ENCODE data around the gene ALKBH3. TPM values are rescaled to one million over a fixed set of nuclear protein-coding genes. Genes with fewer than 3 reads are reported as not detected.

The ALKBH3 gene
- total and polyA plus RNA-seq, 2 of the 13 experiments (the other 11 are each of a cell fraction or from before 2014, with no cell fraction given): 17.8 to 36.1 TPM

- peaks cover 8 to 34% of the 10 kb centered on the region in 2 experiments; a peak in 4 of 5 replicates for H3K36me3 ChIP-seq (replicated peaks in 1 of 2; ENCODE audit: control insufficient read depth in 1 of 2, insufficient read depth in 2 of 2, low read length in 2 of 2)
- DNase-seq (ENCODE audit: low spot score): no peak
- H3K4me1 ChIP-seq (ENCODE audit: insufficient read depth, low read length): no peaks in the 10 kb centered on the region
- 97% methylated on average over 4 of the region's 4 CpGs for WGBS (ENCODE audit: low lambda C conversion rate)
- H3K4me2 ChIP-seq (ENCODE audit: low read depth, low read length): no peak overlapping the region
- CTCF ChIA-PET (ENCODE audit: low intra/inter-chr PET ratio, low total read pairs): no interaction called here
- no TSS peak for BruUV-seq (replicated peaks)
- H2AFZ ChIP-seq (ENCODE audit: low read length): no peak overlapping the region
- H3K9ac ChIP-seq (ENCODE audit: insufficient read depth, low read depth, low read length): no peak overlapping the region
- H3K9me3 ChIP-seq (ENCODE audit: low read length): no peaks in the 10 kb centered on the region
- no peak for FAIRE-seq
- H4K20me1 ChIP-seq (ENCODE audit: insufficient read depth, low read length): no peaks in the 10 kb centered on the region
- ATAC-seq: no peak
- H3K4me3 ChIP-seq (replicated peaks in 1 of 3; ENCODE audit: insufficient read depth in 1 of 3, low read depth in 2 of 3, low read length in 3 of 3): no peak overlapping the region
- no peak for TF ChIP-seq RBM22 (optimal IDR thresholded peaks at IDR 0.05; ENCODE audit: low read length)
- H3K79me2 ChIP-seq (ENCODE audit: insufficient read depth, low read length): no peaks in the 10 kb centered on the region
- H3K27ac ChIP-seq (ENCODE audit: extremely low read length, insufficient read depth, low read length): no peak overlapping the region
- H3K27me3 ChIP-seq (ENCODE audit: control insufficient read depth in 1 of 2, insufficient read depth in 2 of 2, low read length in 2 of 2): no peaks in the 10 kb centered on the region
- in situ Hi-C loops (cut with HindIII; ENCODE audit: extremely low pct_ligation_motif_present, low pct_unique_long_range_greater_than_20kb) (no loop called here), intact Hi-C loops (cut with micrococcal nuclease; ENCODE audit: unreplicated experiment) (no loop called here)
- POLR2A ChIA-PET: no interaction called here
Observed at GRCh38 chr11:43903969-43904368, 23.3 kb downstream of the ALKBH3 start.

- WGBS (ENCODE audit: low lambda C conversion rate): 95% methylated on average over 10 of the region's 10 CpGs
- FAIRE-seq (no peak), ATAC-seq (no peak), DNase-seq (ENCODE audit: low spot score) (no peak)
- Histone ChIP-seq H3K4me3 (replicated peaks in 1 of 3; ENCODE audit: insufficient read depth in 1 of 3, low read depth in 2 of 3, low read length in 3 of 3) (no peak overlapping the region), H3K9ac (ENCODE audit: insufficient read depth, low read depth, low read length) (no peak overlapping the region), H3K27me3 (ENCODE audit: control insufficient read depth in 1 of 2, insufficient read depth in 2 of 2, low read length in 2 of 2) (no peaks in the 10 kb centered on the region), H4K20me1 (ENCODE audit: insufficient read depth, low read length) (no peaks in the 10 kb centered on the region), H3K4me2 (ENCODE audit: low read depth, low read length) (no peak overlapping the region), H2AFZ (ENCODE audit: low read length) (no peak overlapping the region), H3K9me3 (ENCODE audit: low read length) (no peaks in the 10 kb centered on the region), H3K27ac (ENCODE audit: extremely low read length, insufficient read depth, low read length) (no peak overlapping the region), H3K4me1 (ENCODE audit: insufficient read depth, low read length) (no peaks in the 10 kb centered on the region), H3K79me2 (ENCODE audit: insufficient read depth, low read length) (no peaks in the 10 kb centered on the region), H3K36me3 (replicated peaks in 1 of 2; ENCODE audit: control insufficient read depth in 1 of 2, insufficient read depth in 2 of 2, low read length in 2 of 2) (peaks cover 6 to 28% of the 10 kb centered on the region in 2 experiments; a peak in 4 of 5 replicates)
- CTCF ChIA-PET (ENCODE audit: low intra/inter-chr PET ratio, low total read pairs): no interaction called here
- no TSS peak for BruUV-seq (replicated peaks)
- in situ Hi-C loops (cut with HindIII; ENCODE audit: extremely low pct_ligation_motif_present, low pct_unique_long_range_greater_than_20kb) (no loop called here), intact Hi-C loops (cut with micrococcal nuclease; ENCODE audit: unreplicated experiment) (no loop called here)
- POLR2A ChIA-PET: no interaction called here
- TF ChIP-seq ZNF577 (CRISPR knock-in tag; IDR thresholded peaks at IDR 0.05; ENCODE audit: borderline replicate concordance, low read depth) (no peak), TBL1XR1 (IDR thresholded peaks at IDR 0.05; ENCODE audit: borderline replicate concordance, low read length, partially characterized antibody) (no peak), ZFP37 (CRISPR knock-in tag; IDR thresholded peaks at IDR 0.05; ENCODE audit: borderline replicate concordance) (no peak), ZNF101 (CRISPR knock-in tag; IDR thresholded peaks at IDR 0.05; ENCODE audit: borderline replicate concordance, low read depth) (no peak), ZNF24 (IDR thresholded peaks at IDR 0.05) (no peak), ARID4A (CRISPR knock-in tag; IDR thresholded peaks at IDR 0.05; ENCODE audit: borderline replicate concordance) (no peak)
Observed at GRCh38 chr11:43904742-43905535, 24.3 kb downstream of the ALKBH3 start.
